Natural killer cell treated with Interleukin-12 subunit alpha and Interleukin-12 subunit beta and Interleukin-15 and Interleukin-18, amount 100 ng/mL, for 72 hours (primary cell): ENCODE data around the gene MACROD2. TPM values are rescaled to one million over a fixed set of nuclear protein-coding genes. Genes with fewer than 3 reads are reported as not detected.

Source experiments
- ATAC-seq, 2 donors: fragments of 150-1000 bp; cut with Tn5 transposase in 1 of 2; sonication (Bioruptor Pico), chemical (Tn5 transposase) in 1 of 2; 2 replicates each; pipeline ENCODE4 v1.10.0; 2021
- DNase-seq: peaks from one replicate; pipeline ENCODE4 v3.0.0; 2022; ENCODE audit warnings: low spot score
- H3K27ac Mint-ChIP-seq, 2 donors: 1 replicate in 1 of 2; 2 replicates in 1 of 2; pipeline ENCODE4 v1.8.0; 2022; ENCODE audit warnings: mixed read lengths in 2 of 2, mild to moderate bottlenecking in 1 of 2, moderate library complexity in 1 of 2
- H3K27me3 Mint-ChIP-seq, 2 donors: 1 replicate in 1 of 2; 2 replicates in 1 of 2; pipeline ENCODE4 v1.8.0; 2022; ENCODE audit warnings: mixed read lengths in 2 of 2
- H3K36me3 Mint-ChIP-seq: one replicate; pipeline ENCODE4 v1.8.0; 2022; ENCODE audit warnings: mixed read lengths
- H3K4me1 Mint-ChIP-seq, 2 donors: 1 replicate in 1 of 2; 2 replicates in 1 of 2; pipeline ENCODE4 v1.8.0; 2022; ENCODE audit warnings: low read depth in 2 of 2, mixed read lengths in 2 of 2, mild to moderate bottlenecking in 1 of 2
- H3K4me3 Mint-ChIP-seq: one replicate; pipeline ENCODE4 v1.8.0; 2022; ENCODE audit warnings: mixed read lengths
- H3K9me3 Mint-ChIP-seq: 2 replicates; pipeline ENCODE4 v1.8.0; 2022; ENCODE audit warnings: mixed read lengths
- total RNA-seq, 2 donors: library from RNA; stranded (reverse); gene quantifications; one replicate each; pipeline ENCODE4 v1.2.3, GENCODE V29; 2022

The MACROD2 gene
- total RNA-seq, 2 donors from 2014 or later: not detected

GRCh38 chr20:15643713-15644112, 1648.4 kb downstream of the MACROD2 start:
- H3K4me1 Mint-ChIP-seq: no peaks in the 10 kb centered on the region
- ATAC-seq: no peak
- no peaks in the 10 kb centered on the region for H3K36me3 Mint-ChIP-seq
- H3K27ac Mint-ChIP-seq: no peak overlapping the region
- H3K4me3 Mint-ChIP-seq: no peak overlapping the region
- DNase-seq: no peak
- no peaks in the 10 kb centered on the region for H3K27me3 Mint-ChIP-seq
- peaks cover 3% of the 10 kb centered on the region for H3K9me3 Mint-ChIP-seq

GRCh38 chr20:15645816-15646215, 1650.5 kb downstream of the MACROD2 start:
- no peaks in the 10 kb centered on the region for H3K4me1 Mint-ChIP-seq
- H3K9me3 Mint-ChIP-seq: peaks cover 6% of the 10 kb centered on the region
- no peak overlapping the region for H3K4me3 Mint-ChIP-seq
- no peaks in the 10 kb centered on the region for H3K36me3 Mint-ChIP-seq
- no peak overlapping the region for H3K27ac Mint-ChIP-seq
- H3K27me3 Mint-ChIP-seq: no peaks in the 10 kb centered on the region
- no peak for ATAC-seq
- DNase-seq: no peak

GRCh38 chr20:15653396-15654207, 1658.3 kb downstream of the MACROD2 start:
- Mint-ChIP-seq H3K27ac (no peak overlapping the region), H3K4me1 (no peaks in the 10 kb centered on the region), H3K27me3 (no peaks in the 10 kb centered on the region), H3K36me3 (no peaks in the 10 kb centered on the region), H3K9me3 (peaks cover 3% of the 10 kb centered on the region), H3K4me3 (no peak overlapping the region)
- no peak for ATAC-seq
- DNase-seq: no peak

GRCh38 chr20:15654208-15654649, 1658.9 kb downstream of the MACROD2 start:
- no peak for DNase-seq
- Mint-ChIP-seq H3K4me3 (no peak overlapping the region), H3K27ac (no peak overlapping the region), H3K9me3 (peaks cover under 1% of the 10 kb centered on the region), H3K4me1 (no peaks in the 10 kb centered on the region), H3K27me3 (no peaks in the 10 kb centered on the region), H3K36me3 (no peaks in the 10 kb centered on the region)
- ATAC-seq: no peak

- DNase-seq: no peak
- no peaks in the 10 kb centered on the region for H3K36me3 Mint-ChIP-seq
- no peaks in the 10 kb centered on the region for H3K9me3 Mint-ChIP-seq
- no peaks in the 10 kb centered on the region for H3K27me3 Mint-ChIP-seq
- no peak overlapping the region for H3K4me3 Mint-ChIP-seq
- no peak for ATAC-seq
- H3K4me1 Mint-ChIP-seq: no peaks in the 10 kb centered on the region
- no peak overlapping the region for H3K27ac Mint-ChIP-seq
Observed at GRCh38 chr20:15655295-15655874, 1660.1 kb downstream of the MACROD2 start.

GRCh38 chr20:15656124-15656523, 1660.8 kb downstream of the MACROD2 start:
- Mint-ChIP-seq H3K27ac (no peak overlapping the region), H3K27me3 (no peaks in the 10 kb centered on the region), H3K36me3 (no peaks in the 10 kb centered on the region), H3K4me1 (no peaks in the 10 kb centered on the region), H3K9me3 (no peaks in the 10 kb centered on the region), H3K4me3 (no peak overlapping the region)
- DNase-seq (no peak), ATAC-seq (no peak)

- ATAC-seq (no peak), DNase-seq (no peak)
- H3K4me1 Mint-ChIP-seq: no peaks in the 10 kb centered on the region
- H3K27ac Mint-ChIP-seq: no peak overlapping the region
- no peaks in the 10 kb centered on the region for H3K36me3 Mint-ChIP-seq
- H3K9me3 Mint-ChIP-seq: no peaks in the 10 kb centered on the region
- H3K4me3 Mint-ChIP-seq: no peak overlapping the region
- H3K27me3 Mint-ChIP-seq: no peaks in the 10 kb centered on the region
Observed at GRCh38 chr20:15658295-15658694, 1663.0 kb downstream of the MACROD2 start.

GRCh38 chr20:15673206-15673605, 1677.9 kb downstream of the MACROD2 start:
- Mint-ChIP-seq H3K4me3 (no peak overlapping the region), H3K36me3 (no peaks in the 10 kb centered on the region), H3K9me3 (peaks cover 10% of the 10 kb centered on the region), H3K4me1 (no peaks in the 10 kb centered on the region), H3K27ac (no peak overlapping the region), H3K27me3 (peaks cover 0 to 2% of the 10 kb centered on the region in 2 donors)
- no peak for ATAC-seq
- no peak for DNase-seq

- Mint-ChIP-seq H3K27ac (no peak overlapping the region), H3K27me3 (peaks cover 0 to 2% of the 10 kb centered on the region in 2 donors), H3K4me3 (no peak overlapping the region), H3K9me3 (peaks cover 8% of the 10 kb centered on the region), H3K4me1 (no peaks in the 10 kb centered on the region), H3K36me3 (no peaks in the 10 kb centered on the region)
- ATAC-seq: no peak
- no peak for DNase-seq
Observed at GRCh38 chr20:15674253-15675060, 1679.1 kb downstream of the MACROD2 start.

GRCh38 chr20:15675061-15675514, 1679.8 kb downstream of the MACROD2 start:
- H3K27ac Mint-ChIP-seq: no peak overlapping the region
- H3K36me3 Mint-ChIP-seq: no peaks in the 10 kb centered on the region
- H3K4me3 Mint-ChIP-seq: no peak overlapping the region
- no peaks in the 10 kb centered on the region for H3K4me1 Mint-ChIP-seq
- ATAC-seq: no peak
- H3K9me3 Mint-ChIP-seq: peaks cover 7% of the 10 kb centered on the region
- DNase-seq: no peak
- no peaks in the 10 kb centered on the region for H3K27me3 Mint-ChIP-seq

- ATAC-seq (no peak), DNase-seq (no peak)
- no peaks in the 10 kb centered on the region for H3K27me3 Mint-ChIP-seq
- H3K36me3 Mint-ChIP-seq: no peaks in the 10 kb centered on the region
- H3K4me3 Mint-ChIP-seq: no peak overlapping the region
- H3K9me3 Mint-ChIP-seq: peaks cover 7% of the 10 kb centered on the region
- no peak overlapping the region for H3K27ac Mint-ChIP-seq
- no peaks in the 10 kb centered on the region for H3K4me1 Mint-ChIP-seq
Observed at GRCh38 chr20:15675813-15676484, 1680.6 kb downstream of the MACROD2 start.

- H3K4me3 Mint-ChIP-seq: no peak overlapping the region
- H3K4me1 Mint-ChIP-seq: no peaks in the 10 kb centered on the region
- ATAC-seq: no peak
- H3K36me3 Mint-ChIP-seq: no peaks in the 10 kb centered on the region
- DNase-seq: no peak
- no peaks in the 10 kb centered on the region for H3K27me3 Mint-ChIP-seq
- no peak overlapping the region for H3K27ac Mint-ChIP-seq
- H3K9me3 Mint-ChIP-seq: peaks cover 4% of the 10 kb centered on the region
Observed at GRCh38 chr20:15676815-15677214, 1681.5 kb downstream of the MACROD2 start.

GRCh38 chr20:15682690-15683089, 1687.4 kb downstream of the MACROD2 start:
- H3K4me3 Mint-ChIP-seq: no peak overlapping the region
- ATAC-seq: no peak
- no peaks in the 10 kb centered on the region for H3K36me3 Mint-ChIP-seq
- no peak overlapping the region for H3K27ac Mint-ChIP-seq
- no peak for DNase-seq
- H3K9me3 Mint-ChIP-seq: no peaks in the 10 kb centered on the region
- H3K4me1 Mint-ChIP-seq: no peaks in the 10 kb centered on the region
- H3K27me3 Mint-ChIP-seq: no peaks in the 10 kb centered on the region
